Endothelial cell (in vitro differentiated cells): ENCODE results near the gene PPM1H. TPM values are rescaled to one million over a fixed set of nuclear protein-coding genes. Genes with fewer than 3 reads are reported as not detected.

Experiments used
- DNase-seq: peaks from one replicate; pipeline ENCODE4 v3.0.0; 2021; ENCODE audit warnings: low spot score
- H3K27ac Mint-ChIP-seq: one replicate; pipeline ENCODE4 v1.8.0; 2021; ENCODE audit warnings: mixed read lengths, inconsistent platforms; ENCODE audit not compliant: unreplicated experiment
- H3K27me3 Mint-ChIP-seq: one replicate; pipeline ENCODE4 v1.8.0; 2021; ENCODE audit warnings: mild to moderate bottlenecking, moderate library complexity, mixed read lengths, inconsistent platforms; ENCODE audit not compliant: unreplicated experiment
- H3K36me3 Mint-ChIP-seq: one replicate; pipeline ENCODE4 v1.8.0; 2021; ENCODE audit warnings: mild to moderate bottlenecking, low read depth, mixed read lengths, inconsistent platforms; ENCODE audit not compliant: unreplicated experiment
- H3K4me1 Mint-ChIP-seq: one replicate; pipeline ENCODE4 v1.8.0; 2021; ENCODE audit warnings: mild to moderate bottlenecking, mixed read lengths, inconsistent platforms; ENCODE audit not compliant: unreplicated experiment
- H3K4me3 Mint-ChIP-seq: one replicate; pipeline ENCODE4 v1.8.0; 2021; ENCODE audit warnings: mild to moderate bottlenecking, mixed read lengths, inconsistent platforms; ENCODE audit not compliant: unreplicated experiment
- H3K9me3 Mint-ChIP-seq: one replicate; pipeline ENCODE4 v1.8.0; 2021; ENCODE audit warnings: mixed read lengths, inconsistent platforms; ENCODE audit not compliant: unreplicated experiment
- total RNA-seq: library from RNA; stranded (reverse); fragmentation: NEBNext Ultra II Directional; extraction: Animal tissue kit (Norgen Biotek cat#: 25700); gene quantifications from one replicate; pipeline ENCODE4 v1.2.1, GENCODE V29; 2021; ENCODE audit not compliant: unreplicated experiment
- TF ChIP-seq, protein P1 (sequence below): fragments of 200-600 bp; sonication (generic); IDR thresholded peaks from one replicate; pipeline ENCODE4 v1.5.0; 2021; ENCODE audit warnings: antibody characterized with exemption; ENCODE audit not compliant: unreplicated experiment

The PPM1H gene
- total RNA-seq, 1 donor from 2014 or later: 71.8 TPM

GRCh38 chr12:62724947-62725451 is 210.0 kb downstream of the PPM1H start:
- peaks cover 40% of the 10 kb centered on the region for H3K4me1 Mint-ChIP-seq

GRCh38 chr12:62724285-62724684 is 210.7 kb downstream of the PPM1H start:
- TF ChIP-seq, protein P1, sequence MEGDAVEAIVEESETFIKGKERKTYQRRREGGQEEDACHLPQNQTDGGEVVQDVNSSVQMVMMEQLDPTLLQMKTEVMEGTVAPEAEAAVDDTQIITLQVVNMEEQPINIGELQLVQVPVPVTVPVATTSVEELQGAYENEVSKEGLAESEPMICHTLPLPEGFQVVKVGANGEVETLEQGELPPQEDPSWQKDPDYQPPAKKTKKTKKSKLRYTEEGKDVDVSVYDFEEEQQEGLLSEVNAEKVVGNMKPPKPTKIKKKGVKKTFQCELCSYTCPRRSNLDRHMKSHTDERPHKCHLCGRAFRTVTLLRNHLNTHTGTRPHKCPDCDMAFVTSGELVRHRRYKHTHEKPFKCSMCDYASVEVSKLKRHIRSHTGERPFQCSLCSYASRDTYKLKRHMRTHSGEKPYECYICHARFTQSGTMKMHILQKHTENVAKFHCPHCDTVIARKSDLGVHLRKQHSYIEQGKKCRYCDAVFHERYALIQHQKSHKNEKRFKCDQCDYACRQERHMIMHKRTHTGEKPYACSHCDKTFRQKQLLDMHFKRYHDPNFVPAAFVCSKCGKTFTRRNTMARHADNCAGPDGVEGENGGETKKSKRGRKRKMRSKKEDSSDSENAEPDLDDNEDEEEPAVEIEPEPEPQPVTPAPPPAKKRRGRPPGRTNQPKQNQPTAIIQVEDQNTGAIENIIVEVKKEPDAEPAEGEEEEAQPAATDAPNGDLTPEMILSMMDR: no peak
- H3K9me3 Mint-ChIP-seq: no peaks in the 10 kb centered on the region
- peaks cover 13% of the 10 kb centered on the region for H3K36me3 Mint-ChIP-seq
- H3K4me3 Mint-ChIP-seq: no peak overlapping the region
- peaks cover 34% of the 10 kb centered on the region for H3K4me1 Mint-ChIP-seq
- no peak overlapping the region for H3K27ac Mint-ChIP-seq
- no peak for DNase-seq
- H3K27me3 Mint-ChIP-seq: peaks cover 3% of the 10 kb centered on the region

More at GRCh38 chr12:62724947-62725451, 210.0 kb downstream of the PPM1H start:
- TF ChIP-seq, protein P1: no peak
- Mint-ChIP-seq H3K9me3 (no peaks in the 10 kb centered on the region), H3K27ac (no peak overlapping the region), H3K36me3 (peaks cover 15% of the 10 kb centered on the region), H3K27me3 (peaks cover 3% of the 10 kb centered on the region), H3K4me3 (no peak overlapping the region)
- DNase-seq: no peak

DNA sequence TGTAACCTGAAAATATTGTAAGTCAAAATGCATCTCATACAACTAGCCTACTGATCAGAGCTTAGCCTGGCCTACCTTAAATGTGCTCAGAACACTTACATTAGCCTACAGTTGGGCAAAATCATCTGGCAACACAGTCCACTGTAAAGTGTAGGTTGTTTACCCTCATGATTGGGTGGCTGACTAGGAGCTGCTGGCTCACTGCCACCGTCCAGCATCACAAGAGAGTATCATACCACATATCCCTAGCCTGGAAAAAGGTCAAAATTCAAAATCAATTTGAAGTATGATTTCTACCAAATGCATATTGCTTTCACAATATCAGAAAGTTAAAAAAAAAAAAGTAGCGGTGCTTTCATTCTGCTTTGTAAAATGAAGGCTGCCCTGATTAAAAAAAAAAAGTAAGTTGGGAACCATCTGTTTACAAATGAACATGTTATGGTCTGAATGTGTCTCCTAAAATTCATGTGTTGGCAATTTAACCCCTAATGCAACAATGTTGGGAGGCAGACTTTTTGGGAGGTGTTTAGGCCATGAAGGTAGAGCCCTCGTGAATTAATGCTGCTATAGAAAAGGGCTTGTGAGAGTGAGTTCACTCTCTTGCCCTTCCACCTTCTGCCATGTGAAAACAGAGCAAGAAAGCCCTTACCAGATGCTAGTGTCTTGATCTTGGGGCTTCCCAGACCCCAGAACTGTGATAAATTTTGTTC is 211.8 kb downstream of the PPM1H start:
- Mint-ChIP-seq H3K27ac (no peak overlapping the region), H3K27me3 (peaks cover under 1% of the 10 kb centered on the region), H3K4me3 (no peak overlapping the region), H3K36me3 (peaks cover 15% of the 10 kb centered on the region), H3K9me3 (no peaks in the 10 kb centered on the region), H3K4me1 (peaks cover 23% of the 10 kb centered on the region)
- DNase-seq: no peak
- TF ChIP-seq, protein P1: no peak

- peaks cover 16% of the 10 kb centered on the region for H3K36me3 Mint-ChIP-seq
- TF ChIP-seq, protein P1: no peak
- peaks cover 18% of the 10 kb centered on the region for H3K4me1 Mint-ChIP-seq
- H3K4me3 Mint-ChIP-seq: no peak overlapping the region
- no peaks in the 10 kb centered on the region for H3K9me3 Mint-ChIP-seq
- H3K27me3 Mint-ChIP-seq: no peaks in the 10 kb centered on the region
- DNase-seq: no peak
- no peak overlapping the region for H3K27ac Mint-ChIP-seq
These were observed 214.2 kb downstream of the PPM1H start for GRCh38 chr12:62720661-62721330.

DNA sequence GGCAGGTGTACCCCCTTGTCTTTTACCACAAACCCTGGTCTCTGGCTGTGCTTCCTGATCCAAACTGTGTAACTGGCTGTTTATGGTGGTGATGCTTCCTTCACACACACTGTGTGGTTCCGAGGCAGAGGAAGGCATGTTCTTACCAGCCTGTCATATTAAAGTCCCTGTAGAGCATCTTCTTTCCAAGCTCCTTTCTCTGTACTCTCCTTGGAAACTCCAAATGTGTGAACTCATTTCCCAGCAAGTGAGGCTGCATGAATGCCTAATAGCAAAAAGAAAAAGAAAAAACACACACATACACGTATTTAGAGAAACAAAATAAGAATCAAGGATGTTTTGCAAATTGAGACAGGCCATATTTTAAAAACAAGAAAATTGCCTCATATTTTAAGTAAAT is 214.9 kb downstream of the PPM1H start:
- Mint-ChIP-seq H3K9me3 (no peaks in the 10 kb centered on the region), H3K4me1 (peaks cover 17% of the 10 kb centered on the region), H3K27me3 (no peaks in the 10 kb centered on the region), H3K4me3 (no peak overlapping the region), H3K36me3 (peaks cover 16% of the 10 kb centered on the region), H3K27ac (no peak overlapping the region)
- DNase-seq: no peak
- TF ChIP-seq, protein P1: no peak
